WTC11 (cell line): ENCODE measurements around the gene SLC43A3. TPM values are rescaled to one million over a fixed set of nuclear protein-coding genes. Genes with fewer than 3 reads are reported as not detected.

Experiments
- ATAC-seq: fragments of 200-7000 bp; cut with Tn5 transposase; 2 replicates; pipeline ENCODE4 v1.10.0; 2021; ENCODE audit warnings: mild to moderate bottlenecking, moderate library complexity
- CTCF ChIA-PET: fragments of 300-600 bp; sonication (Branson Sonifier 250); formaldehyde crosslinking; loops from one replicate; lab custom pipeline; 2021; ENCODE audit warnings: antibody characterized with exemption; lab: Charles Lee
- POLR2A ChIA-PET: fragments of 350-600 bp; sonication (Branson Sonifier 250); formaldehyde crosslinking; loops from one replicate; lab custom pipeline; 2021; ENCODE audit warnings: antibody characterized with exemption; lab: Charles Lee
- DNase-seq: peaks from one replicate; pipeline ENCODE4 v3.0.0; 2021; ENCODE audit warnings: low spot score
- H3K27ac Mint-ChIP-seq: 2 replicates; pipeline ENCODE4 v1.8.0; 2021; ENCODE audit warnings: mixed read lengths
- H3K27me3 Mint-ChIP-seq: 2 replicates; pipeline ENCODE4 v1.8.0; 2021; ENCODE audit warnings: low read depth, mild to moderate bottlenecking, moderate library complexity, mixed read lengths
- H3K36me3 Mint-ChIP-seq: 2 replicates; pipeline ENCODE4 v1.8.0; 2021; ENCODE audit warnings: mixed read lengths
- H3K4me1 Mint-ChIP-seq: 2 replicates; pipeline ENCODE4 v1.8.0; 2022; ENCODE audit warnings: mixed read lengths
- H3K4me3 Mint-ChIP-seq: 2 replicates; pipeline ENCODE4 v1.8.0; 2021; ENCODE audit warnings: mild to moderate bottlenecking, moderate library complexity, mixed read lengths
- H3K9me3 Mint-ChIP-seq: 2 replicates; pipeline ENCODE4 v1.8.0; 2021; ENCODE audit warnings: mixed read lengths
- ATF3 ChIP-seq: sonication (generic); formaldehyde crosslinking; conservative IDR thresholded peaks from 2 replicates; pipeline ENCODE4 v1.8.1; 2022; ENCODE audit warnings: mild to moderate bottlenecking, missing genetic modification reagents
- CBFB ChIP-seq: sonication (generic); formaldehyde crosslinking; IDR thresholded peaks from 2 replicates; pipeline ENCODE4 v1.8.1; 2022; ENCODE audit warnings: mild to moderate bottlenecking, low read depth, missing genetic modification reagents
- CREM ChIP-seq: sonication (generic); formaldehyde crosslinking; IDR thresholded peaks from 2 replicates; pipeline ENCODE4 v1.8.1; 2022; ENCODE audit warnings: mild to moderate bottlenecking, missing genetic modification reagents, moderate library complexity
- ETV6 ChIP-seq: sonication (generic); formaldehyde crosslinking; IDR thresholded peaks from 2 replicates; pipeline ENCODE4 v1.8.1; 2022; ENCODE audit warnings: mild to moderate bottlenecking, missing genetic modification reagents
- FOXJ3 ChIP-seq: sonication (generic); formaldehyde crosslinking; IDR thresholded peaks from 2 replicates; pipeline ENCODE4 v1.9.0; 2021; ENCODE audit warnings: missing genetic modification reagents, mild to moderate bottlenecking, borderline replicate concordance
- GTF2I ChIP-seq: fragments of 250-450 bp; sonication (Bioruptor Pico); conservative IDR thresholded peaks from 2 replicates; pipeline ENCODE4 v1.4.0; 2021; ENCODE audit warnings: mild to moderate bottlenecking
- KAT7 ChIP-seq: sonication (generic); formaldehyde crosslinking; IDR thresholded peaks from 2 replicates; pipeline ENCODE4 v1.8.1; 2023; ENCODE audit warnings: missing genetic modification reagents, mild to moderate bottlenecking, borderline replicate concordance
- NFYB ChIP-seq: sonication (generic); formaldehyde crosslinking; conservative IDR thresholded peaks from 2 replicates; pipeline ENCODE4 v1.8.0; 2022; ENCODE audit warnings: low read depth, missing genetic modification reagents
- NR1H2 ChIP-seq: sonication (generic); formaldehyde crosslinking; IDR thresholded peaks from 2 replicates; pipeline ENCODE4 v1.9.0; 2021; ENCODE audit warnings: mild to moderate bottlenecking, moderate library complexity, missing genetic modification reagents
- NR3C1 ChIP-seq: sonication (generic); formaldehyde crosslinking; conservative IDR thresholded peaks from 2 replicates; pipeline ENCODE4 v1.8.1; 2023; ENCODE audit warnings: low read depth, mild to moderate bottlenecking, missing genetic modification reagents
- OVOL2 ChIP-seq: fragments of 250-450 bp; sonication (Bioruptor Pico); IDR thresholded peaks from 2 replicates; pipeline ENCODE4 v1.9.0; 2021; ENCODE audit warnings: mild to moderate bottlenecking, borderline replicate concordance
- RORB ChIP-seq: fragments of 250-450 bp; sonication (Bioruptor Pico); IDR thresholded peaks from 2 replicates; pipeline ENCODE4 v1.9.0; 2021; ENCODE audit warnings: mild to moderate bottlenecking
- SMAD4 ChIP-seq: sonication (generic); formaldehyde crosslinking; IDR thresholded peaks from 2 replicates; pipeline ENCODE4 v1.8.0; 2022; ENCODE audit warnings: mild to moderate bottlenecking, missing genetic modification reagents
- USF2 ChIP-seq: sonication (generic); formaldehyde crosslinking; IDR thresholded peaks from 2 replicates; pipeline ENCODE4 v1.8.1; 2023; ENCODE audit warnings: mild to moderate bottlenecking, missing genetic modification reagents, moderate library complexity
- ZNF121 ChIP-seq: sonication (generic); formaldehyde crosslinking; IDR thresholded peaks from 2 replicates; pipeline ENCODE4 v1.8.0; 2023; ENCODE audit warnings: missing genetic modification reagents
- ZNF232 ChIP-seq: sonication (generic); formaldehyde crosslinking; IDR thresholded peaks from 2 replicates; pipeline ENCODE4 v1.8.0; 2022; ENCODE audit warnings: mild to moderate bottlenecking, missing genetic modification reagents
- ZNF281 ChIP-seq: sonication (generic); formaldehyde crosslinking; IDR thresholded peaks from 2 replicates; pipeline ENCODE4 v1.8.0; 2023; ENCODE audit warnings: mild to moderate bottlenecking, missing genetic modification reagents
- ZNF671 ChIP-seq: fragments of 250-450 bp; sonication (Bioruptor Pico); IDR thresholded peaks from 2 replicates; pipeline ENCODE4 v1.8.0; 2021; ENCODE audit warnings: mild to moderate bottlenecking
- total RNA-seq: library from RNA; stranded (reverse); gene quantifications from 3 replicates; pipeline ENCODE4 v1.2.3, GENCODE V29; 2021
- TF ChIP-seq, protein P1 (sequence below): fragments of 250-450 bp; sonication (Bioruptor Pico); IDR thresholded peaks from 2 replicates; pipeline ENCODE4 v2.1.2; 2022; ENCODE audit warnings: mild to moderate bottlenecking, moderate library complexity
- TF ChIP-seq, protein P2 (sequence below): sonication (generic); formaldehyde crosslinking; IDR thresholded peaks from 2 replicates; pipeline ENCODE4 v1.8.0; 2022; ENCODE audit warnings: mild to moderate bottlenecking, missing genetic modification reagents
- TF ChIP-seq, protein P3 (sequence below): sonication (generic); formaldehyde crosslinking; IDR thresholded peaks from 2 replicates; pipeline ENCODE4 v1.8.1; 2023; ENCODE audit warnings: mild to moderate bottlenecking, missing genetic modification reagents, borderline replicate concordance
- TF ChIP-seq, protein P4 (sequence below): sonication (generic); formaldehyde crosslinking; IDR thresholded peaks from 2 replicates; pipeline ENCODE4 v1.8.0; 2022; ENCODE audit warnings: mild to moderate bottlenecking, missing genetic modification reagents
- TF ChIP-seq, protein P5 (sequence below): sonication (generic); formaldehyde crosslinking; IDR thresholded peaks from 2 replicates; pipeline ENCODE4 v1.8.1; 2022; ENCODE audit warnings: low read depth, missing genetic modification reagents, borderline replicate concordance

SLC43A3 gene
- total RNA-seq, 1 experiment from 2014 or later: 22.6 TPM

GRCh38 chr11:57392066-57392762, 34.7 kb downstream of the SLC43A3 start (continued):
- no peak for TF ChIP-seq RORB (CRISPR knock-in tag)
- TF ChIP-seq ETV6 (CRISPR knock-in tag): no peak
- TF ChIP-seq NFYB (CRISPR knock-in tag): no peak
- no peak for TF ChIP-seq NR3C1 (CRISPR knock-in tag)
- TF ChIP-seq, protein P1, sequence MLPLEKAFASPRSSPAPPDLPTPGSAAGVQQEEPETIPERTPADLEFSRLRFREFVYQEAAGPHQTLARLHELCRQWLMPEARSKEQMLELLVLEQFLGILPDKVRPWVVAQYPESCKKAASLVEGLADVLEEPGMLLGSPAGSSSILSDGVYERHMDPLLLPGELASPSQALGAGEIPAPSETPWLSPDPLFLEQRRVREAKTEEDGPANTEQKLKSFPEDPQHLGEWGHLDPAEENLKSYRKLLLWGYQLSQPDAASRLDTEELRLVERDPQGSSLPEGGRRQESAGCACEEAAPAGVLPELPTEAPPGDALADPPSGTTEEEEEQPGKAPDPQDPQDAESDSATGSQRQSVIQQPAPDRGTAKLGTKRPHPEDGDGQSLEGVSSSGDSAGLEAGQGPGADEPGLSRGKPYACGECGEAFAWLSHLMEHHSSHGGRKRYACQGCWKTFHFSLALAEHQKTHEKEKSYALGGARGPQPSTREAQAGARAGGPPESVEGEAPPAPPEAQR (CRISPR knock-in tag): no peak
- TF ChIP-seq CREM (CRISPR knock-in tag): no peak
- no peak for TF ChIP-seq GTF2I (CRISPR knock-in tag)
- TF ChIP-seq SMAD4: no peak
- TF ChIP-seq, protein P2, sequence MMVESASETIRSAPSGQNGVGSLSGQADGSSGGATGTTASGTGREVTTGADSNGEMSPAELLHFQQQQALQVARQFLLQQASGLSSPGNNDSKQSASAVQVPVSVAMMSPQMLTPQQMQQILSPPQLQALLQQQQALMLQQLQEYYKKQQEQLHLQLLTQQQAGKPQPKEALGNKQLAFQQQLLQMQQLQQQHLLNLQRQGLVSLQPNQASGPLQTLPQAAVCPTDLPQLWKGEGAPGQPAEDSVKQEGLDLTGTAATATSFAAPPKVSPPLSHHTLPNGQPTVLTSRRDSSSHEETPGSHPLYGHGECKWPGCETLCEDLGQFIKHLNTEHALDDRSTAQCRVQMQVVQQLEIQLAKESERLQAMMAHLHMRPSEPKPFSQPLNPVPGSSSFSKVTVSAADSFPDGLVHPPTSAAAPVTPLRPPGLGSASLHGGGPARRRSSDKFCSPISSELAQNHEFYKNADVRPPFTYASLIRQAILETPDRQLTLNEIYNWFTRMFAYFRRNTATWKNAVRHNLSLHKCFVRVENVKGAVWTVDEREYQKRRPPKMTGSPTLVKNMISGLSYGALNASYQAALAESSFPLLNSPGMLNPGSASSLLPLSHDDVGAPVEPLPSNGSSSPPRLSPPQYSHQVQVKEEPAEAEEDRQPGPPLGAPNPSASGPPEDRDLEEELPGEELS (CRISPR knock-in tag): no peak
- TF ChIP-seq, protein P3, sequence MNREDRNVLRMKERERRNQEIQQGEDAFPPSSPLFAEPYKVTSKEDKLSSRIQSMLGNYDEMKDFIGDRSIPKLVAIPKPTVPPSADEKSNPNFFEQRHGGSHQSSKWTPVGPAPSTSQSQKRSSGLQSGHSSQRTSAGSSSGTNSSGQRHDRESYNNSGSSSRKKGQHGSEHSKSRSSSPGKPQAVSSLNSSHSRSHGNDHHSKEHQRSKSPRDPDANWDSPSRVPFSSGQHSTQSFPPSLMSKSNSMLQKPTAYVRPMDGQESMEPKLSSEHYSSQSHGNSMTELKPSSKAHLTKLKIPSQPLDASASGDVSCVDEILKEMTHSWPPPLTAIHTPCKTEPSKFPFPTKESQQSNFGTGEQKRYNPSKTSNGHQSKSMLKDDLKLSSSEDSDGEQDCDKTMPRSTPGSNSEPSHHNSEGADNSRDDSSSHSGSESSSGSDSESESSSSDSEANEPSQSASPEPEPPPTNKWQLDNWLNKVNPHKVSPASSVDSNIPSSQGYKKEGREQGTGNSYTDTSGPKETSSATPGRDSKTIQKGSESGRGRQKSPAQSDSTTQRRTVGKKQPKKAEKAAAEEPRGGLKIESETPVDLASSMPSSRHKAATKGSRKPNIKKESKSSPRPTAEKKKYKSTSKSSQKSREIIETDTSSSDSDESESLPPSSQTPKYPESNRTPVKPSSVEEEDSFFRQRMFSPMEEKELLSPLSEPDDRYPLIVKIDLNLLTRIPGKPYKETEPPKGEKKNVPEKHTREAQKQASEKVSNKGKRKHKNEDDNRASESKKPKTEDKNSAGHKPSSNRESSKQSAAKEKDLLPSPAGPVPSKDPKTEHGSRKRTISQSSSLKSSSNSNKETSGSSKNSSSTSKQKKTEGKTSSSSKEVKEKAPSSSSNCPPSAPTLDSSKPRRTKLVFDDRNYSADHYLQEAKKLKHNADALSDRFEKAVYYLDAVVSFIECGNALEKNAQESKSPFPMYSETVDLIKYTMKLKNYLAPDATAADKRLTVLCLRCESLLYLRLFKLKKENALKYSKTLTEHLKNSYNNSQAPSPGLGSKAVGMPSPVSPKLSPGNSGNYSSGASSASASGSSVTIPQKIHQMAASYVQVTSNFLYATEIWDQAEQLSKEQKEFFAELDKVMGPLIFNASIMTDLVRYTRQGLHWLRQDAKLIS (CRISPR knock-in tag): no peak

DNA sequence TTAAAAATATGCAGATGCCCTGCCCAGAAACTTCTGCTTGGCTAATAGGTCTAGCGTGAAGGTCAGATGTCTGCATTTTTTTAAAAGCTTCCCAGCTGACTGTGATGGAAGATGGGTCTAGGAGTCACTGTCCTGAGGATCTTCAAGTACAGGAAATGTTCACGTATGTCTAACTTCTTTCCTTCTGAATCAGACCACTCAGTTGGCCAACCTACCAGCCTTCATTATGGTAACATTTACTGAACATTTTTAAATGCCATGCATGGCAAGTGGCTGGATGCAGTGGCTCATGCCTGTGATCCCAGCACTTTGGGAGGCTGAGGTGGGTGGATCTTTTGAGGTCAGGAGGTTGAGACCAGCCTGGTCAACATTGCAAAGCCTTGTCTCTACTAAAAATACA, 35.4 kb downstream of the SLC43A3 start:
- H3K9me3 Mint-ChIP-seq: no peaks in the 10 kb centered on the region
- H3K4me1 Mint-ChIP-seq: no peaks in the 10 kb centered on the region
- H3K36me3 Mint-ChIP-seq: no peaks in the 10 kb centered on the region
- no peak overlapping the region for H3K4me3 Mint-ChIP-seq
- H3K27ac Mint-ChIP-seq: no peak overlapping the region
- ATAC-seq (no peak), DNase-seq (no peak)
- ChIA-PET POLR2A (no interaction called here), CTCF (interaction anchor here (1.3 kb wide), 1 partner anchor 176 kb away, joined by 3 read pairs; the partner anchor contains the start of gene UBE2L6)
- peaks cover 23% of the 10 kb centered on the region for H3K27me3 Mint-ChIP-seq
- no peak for TF ChIP-seq ZNF281 (CRISPR knock-in tag)
- no peak for TF ChIP-seq USF2 (CRISPR knock-in tag)
- TF ChIP-seq ATF3: no peak
- no peak for TF ChIP-seq NR1H2
- TF ChIP-seq ZNF121 (CRISPR knock-in tag): no peak
- TF ChIP-seq, protein P4, sequence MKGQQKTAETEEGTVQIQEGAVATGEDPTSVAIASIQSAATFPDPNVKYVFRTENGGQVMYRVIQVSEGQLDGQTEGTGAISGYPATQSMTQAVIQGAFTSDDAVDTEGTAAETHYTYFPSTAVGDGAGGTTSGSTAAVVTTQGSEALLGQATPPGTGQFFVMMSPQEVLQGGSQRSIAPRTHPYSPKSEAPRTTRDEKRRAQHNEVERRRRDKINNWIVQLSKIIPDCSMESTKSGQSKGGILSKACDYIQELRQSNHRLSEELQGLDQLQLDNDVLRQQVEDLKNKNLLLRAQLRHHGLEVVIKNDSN: no peak
- no peak for TF ChIP-seq CREM (CRISPR knock-in tag)
- TF ChIP-seq ZNF671 (CRISPR knock-in tag): no peak
- TF ChIP-seq, protein P5, sequence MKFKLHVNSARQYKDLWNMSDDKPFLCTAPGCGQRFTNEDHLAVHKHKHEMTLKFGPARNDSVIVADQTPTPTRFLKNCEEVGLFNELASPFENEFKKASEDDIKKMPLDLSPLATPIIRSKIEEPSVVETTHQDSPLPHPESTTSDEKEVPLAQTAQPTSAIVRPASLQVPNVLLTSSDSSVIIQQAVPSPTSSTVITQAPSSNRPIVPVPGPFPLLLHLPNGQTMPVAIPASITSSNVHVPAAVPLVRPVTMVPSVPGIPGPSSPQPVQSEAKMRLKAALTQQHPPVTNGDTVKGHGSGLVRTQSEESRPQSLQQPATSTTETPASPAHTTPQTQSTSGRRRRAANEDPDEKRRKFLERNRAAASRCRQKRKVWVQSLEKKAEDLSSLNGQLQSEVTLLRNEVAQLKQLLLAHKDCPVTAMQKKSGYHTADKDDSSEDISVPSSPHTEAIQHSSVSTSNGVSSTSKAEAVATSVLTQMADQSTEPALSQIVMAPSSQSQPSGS (CRISPR knock-in tag): no peak
- no peak for TF ChIP-seq OVOL2
- TF ChIP-seq CBFB: no peak
- TF ChIP-seq KAT7 (CRISPR knock-in tag): no peak
- TF ChIP-seq ZNF232 (CRISPR knock-in tag): no peak
- no peak for TF ChIP-seq FOXJ3 (CRISPR knock-in tag)
